Left renal pelvis (tissue), 4 donors: Measurements from ENCODE around the gene LEMD1. TPM values are rescaled to one million over a fixed set of nuclear protein-coding genes. Genes with fewer than 3 reads are reported as not detected.

Source experiments
- DNase-seq, 4 donors: peaks; one replicate each; pipeline ENCODE4 v3.0.0-alpha.2; 2013; ENCODE audit warnings: low read depth in 4 of 4, low spot score in 3 of 4
- polyA plus RNA-seq, 4 donors: library from polyadenylated mRNA; unstranded; fragments of 120-200 nt; gene quantifications; one replicate each; pipeline ENCODE4 v1.2.1, GENCODE V29; 2013; ENCODE audit not compliant: insufficient read length in 4 of 4

The LEMD1 gene
- polyA plus RNA-seq, 4 donors = 0.30 to 3.3 (median 2.7) TPM

DNA sequence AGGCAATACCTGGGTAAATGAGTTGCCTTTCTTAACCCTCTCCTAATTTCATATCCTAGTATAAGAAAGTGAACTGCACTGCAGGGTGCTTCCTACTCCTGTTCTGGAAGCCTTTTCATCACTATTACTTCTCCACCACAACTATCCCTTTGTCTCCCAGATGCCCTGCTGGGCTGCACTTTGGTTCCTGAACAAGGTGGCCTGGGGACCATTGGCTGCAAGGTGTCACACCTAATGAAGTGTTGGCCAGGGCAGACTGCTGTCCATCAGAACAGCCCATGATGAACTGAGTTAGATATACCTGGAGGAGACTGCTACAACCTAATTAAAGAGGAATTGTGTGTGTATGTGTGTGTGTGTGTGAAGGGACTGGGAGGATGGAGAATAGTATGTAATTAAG, 63.3 kb downstream of the LEMD1 start:
- DNase-seq = no peak

DNA sequence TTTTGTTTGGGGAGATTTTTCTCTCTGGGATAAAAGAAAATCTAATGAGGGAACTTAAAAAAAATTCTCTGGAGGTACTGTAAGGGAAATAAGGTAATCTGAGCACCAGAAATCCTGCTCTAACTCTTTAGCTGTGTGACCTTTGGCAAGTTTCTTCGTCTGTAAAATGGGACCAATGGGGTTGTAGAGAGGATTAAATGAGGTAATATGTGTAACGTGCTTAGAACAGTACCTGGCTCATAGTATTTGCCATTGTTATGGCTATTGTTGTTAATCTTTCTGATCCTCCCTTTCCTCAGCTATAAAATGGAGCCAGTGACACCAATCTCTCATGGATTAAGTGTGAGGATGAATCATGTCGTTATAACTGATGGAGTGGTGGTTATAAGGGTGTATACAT, 64.3 kb downstream of the LEMD1 start:
- no peak for DNase-seq

DNA sequence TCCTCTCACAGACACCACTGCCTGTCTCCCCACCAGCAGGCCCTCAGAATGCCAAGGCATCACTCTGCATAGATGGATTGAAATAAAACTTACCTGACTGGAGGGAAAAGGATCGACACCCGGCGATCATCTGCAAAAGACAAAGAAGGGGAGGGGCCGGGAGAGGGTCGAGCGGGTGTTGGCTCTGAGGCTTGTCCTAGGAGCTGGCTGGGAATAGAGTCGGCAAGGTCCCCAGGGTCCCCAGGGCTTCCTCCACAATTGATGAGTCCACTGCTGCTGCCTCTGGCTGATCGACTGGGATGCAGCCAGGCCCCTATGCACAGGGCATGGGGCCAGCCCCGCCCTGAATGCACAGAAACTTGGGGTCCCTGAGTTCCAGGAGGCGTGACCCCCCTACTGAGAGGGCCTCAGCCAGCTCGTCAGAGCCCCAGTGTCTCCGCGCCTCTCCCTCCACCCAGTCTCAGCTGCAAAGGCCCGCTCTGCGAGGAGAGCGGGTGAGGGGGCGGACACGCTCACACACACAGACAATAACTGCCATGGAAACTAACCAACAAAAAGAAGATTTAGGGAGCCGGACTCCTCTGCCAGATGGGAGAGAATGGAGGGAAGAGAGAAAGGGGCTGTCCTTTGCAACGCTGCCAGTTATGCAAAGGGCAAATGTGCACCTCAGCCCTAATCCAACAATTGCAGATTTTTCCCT, 65.3 kb downstream of the LEMD1 start, which contains the start of gene KLHDC8A:
KLHDC8A (minus strand) TSS at position 483 of the 700 bp plus-strand sequence. CDS start 13,318 bp downstream, outside the sequence.
- peak in 3 of 4 donors; percentile 45 to 67 (median 59) for DNase-seq

DNA sequence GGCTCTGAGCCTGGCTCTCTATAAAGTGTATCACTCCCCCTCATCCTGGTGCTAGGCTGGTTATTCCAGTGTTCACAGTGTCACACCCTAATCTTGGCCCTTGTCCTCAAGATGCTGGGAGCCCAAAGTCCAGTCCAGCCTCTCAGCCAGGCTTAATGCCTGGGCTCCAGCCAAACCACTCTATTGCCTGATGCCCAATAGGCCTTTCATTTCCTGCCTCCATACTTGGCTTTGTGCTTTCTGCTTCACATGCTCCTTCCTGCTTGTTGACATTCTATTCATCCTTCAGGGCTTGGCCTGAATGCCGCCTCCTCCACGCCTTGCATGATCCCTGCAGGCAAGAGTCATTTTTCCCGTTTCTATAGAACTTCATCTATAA, 66.8 kb downstream of the LEMD1 start:
- DNase-seq = no peak

DNA sequence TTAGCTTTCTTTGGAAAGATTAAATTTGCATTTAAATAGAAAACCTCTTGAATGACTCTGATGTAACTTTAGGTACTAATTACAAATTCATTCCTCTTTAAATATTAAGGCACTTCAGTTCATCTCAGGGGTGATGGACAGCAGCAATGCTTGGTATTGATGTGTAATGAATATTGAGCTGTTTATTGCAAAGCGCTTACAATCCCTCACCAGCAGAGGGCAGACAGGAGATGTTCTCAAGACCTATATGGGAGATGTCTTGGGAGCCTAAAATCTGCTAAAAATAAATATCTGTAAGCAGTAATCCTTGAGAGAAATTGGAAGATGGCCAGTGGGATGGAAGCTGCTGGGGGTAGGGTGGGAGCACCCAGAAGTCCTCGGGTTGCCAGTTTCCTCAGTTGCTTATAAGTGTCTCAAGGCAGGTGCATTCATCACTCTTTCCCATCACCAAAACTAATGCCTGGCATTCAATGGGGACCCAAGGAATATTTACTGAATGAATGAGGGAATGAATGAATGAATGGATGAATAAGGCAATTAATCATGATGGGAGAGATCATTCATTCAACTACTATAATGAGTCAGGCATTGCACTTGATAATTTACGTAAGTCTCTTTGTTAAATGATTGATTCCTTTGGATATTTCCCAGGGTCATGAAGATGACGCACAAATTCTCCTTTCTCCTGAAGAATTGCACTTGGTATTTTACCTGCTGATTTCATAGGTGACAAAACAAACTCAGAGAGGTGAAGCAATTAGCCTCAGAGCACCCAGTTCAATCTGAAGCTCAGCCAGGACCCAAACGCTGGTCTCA, 67.4 kb downstream of the LEMD1 start:
- DNase-seq = no peak

DNA sequence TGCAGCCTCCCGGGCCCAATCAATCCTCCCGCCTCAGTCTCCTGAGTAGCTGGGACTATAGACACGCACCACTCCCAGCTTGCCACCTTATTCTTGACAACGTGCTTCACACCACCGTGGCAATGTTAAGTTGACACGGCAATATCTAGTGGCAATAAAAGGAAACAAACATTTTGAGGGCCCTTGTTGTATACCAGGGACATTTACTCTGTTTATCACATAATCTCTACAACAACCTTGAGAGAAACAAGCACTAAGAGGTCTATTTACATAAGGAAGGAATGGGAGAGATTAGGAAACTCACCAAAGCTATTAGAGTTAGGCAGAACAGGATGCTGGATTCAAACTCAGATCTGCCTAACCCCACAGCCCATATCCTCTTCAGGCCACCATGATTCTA, 68.2 kb downstream of the LEMD1 start:
- no peak for DNase-seq

DNA sequence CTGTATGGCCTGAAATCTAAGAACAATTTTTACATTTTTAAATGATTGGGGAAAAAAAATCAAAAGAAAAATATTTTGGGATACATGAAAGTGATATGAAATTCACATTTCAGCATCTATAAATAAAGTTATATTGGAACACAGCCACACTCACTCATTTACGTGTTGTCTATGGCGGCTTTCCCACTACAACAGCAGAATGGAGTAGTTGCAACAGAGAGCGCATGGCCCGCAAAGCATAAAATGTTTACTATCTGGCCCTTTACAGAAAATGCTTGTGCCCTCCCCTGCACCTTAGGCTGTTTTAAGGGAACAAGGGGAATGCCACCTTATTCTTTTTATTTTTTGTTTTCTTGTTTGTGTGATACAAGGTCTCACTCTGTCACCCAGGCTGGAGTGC, 68.7 kb downstream of the LEMD1 start:
- no peak for DNase-seq

DNA sequence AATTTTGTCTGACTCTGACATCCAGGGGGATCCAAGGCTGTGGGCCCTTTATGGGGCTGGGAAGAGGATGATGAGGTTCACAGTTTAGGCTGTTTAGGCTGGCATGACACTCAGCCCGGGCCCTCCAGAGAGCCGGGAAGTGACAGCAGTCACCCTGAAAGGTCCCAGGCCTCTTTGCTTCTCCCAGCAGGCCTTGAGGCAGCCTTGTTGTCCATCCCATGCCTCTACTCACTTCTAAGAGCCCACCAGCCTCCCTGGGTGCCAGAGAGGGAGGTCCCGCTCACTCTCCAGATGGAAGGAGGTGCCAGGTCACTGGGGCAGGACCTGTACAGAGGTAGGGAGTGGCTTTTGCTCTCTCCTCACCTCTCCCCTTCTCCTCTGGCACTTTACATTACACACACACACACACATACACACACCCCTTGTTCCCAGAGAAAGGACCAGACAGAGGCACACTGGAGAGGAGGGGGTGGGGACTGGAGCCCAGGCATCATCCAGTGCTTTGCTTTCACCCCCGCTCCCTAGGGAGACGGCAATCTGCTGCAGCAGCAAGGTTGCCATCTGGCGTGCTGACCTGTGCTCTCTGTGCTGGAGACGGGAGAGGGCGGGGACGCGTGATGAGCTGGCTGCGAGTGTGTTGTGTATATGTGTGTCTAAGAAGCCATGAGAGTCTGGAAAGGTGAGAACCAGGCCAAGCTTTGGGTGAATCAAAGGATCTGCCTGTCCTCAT, 69.7 kb downstream of the LEMD1 start:
- no peak for DNase-seq

DNA sequence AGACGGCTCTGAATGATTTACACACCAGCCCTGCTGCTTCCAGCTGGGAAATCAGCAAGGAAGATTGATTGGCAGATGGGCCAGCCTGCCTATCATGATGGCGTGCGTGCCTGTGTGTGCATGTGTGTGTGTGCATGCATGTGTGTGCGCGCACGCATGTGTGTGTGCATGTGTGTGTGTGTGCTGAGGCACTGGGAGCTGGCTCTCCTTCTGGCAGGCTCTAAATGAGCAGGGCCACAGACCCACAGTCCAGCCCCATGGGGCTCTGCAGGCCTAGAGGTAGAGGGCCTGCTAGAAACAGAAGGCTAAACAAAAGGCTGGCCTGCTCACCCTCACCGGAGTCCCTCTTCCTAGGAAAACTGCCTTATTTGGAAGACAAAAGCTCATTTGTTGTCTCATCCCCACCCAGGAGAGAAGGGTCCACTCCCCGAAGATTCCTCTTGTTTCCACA, 71.1 kb downstream of the LEMD1 start:
- no peak for DNase-seq

DNA sequence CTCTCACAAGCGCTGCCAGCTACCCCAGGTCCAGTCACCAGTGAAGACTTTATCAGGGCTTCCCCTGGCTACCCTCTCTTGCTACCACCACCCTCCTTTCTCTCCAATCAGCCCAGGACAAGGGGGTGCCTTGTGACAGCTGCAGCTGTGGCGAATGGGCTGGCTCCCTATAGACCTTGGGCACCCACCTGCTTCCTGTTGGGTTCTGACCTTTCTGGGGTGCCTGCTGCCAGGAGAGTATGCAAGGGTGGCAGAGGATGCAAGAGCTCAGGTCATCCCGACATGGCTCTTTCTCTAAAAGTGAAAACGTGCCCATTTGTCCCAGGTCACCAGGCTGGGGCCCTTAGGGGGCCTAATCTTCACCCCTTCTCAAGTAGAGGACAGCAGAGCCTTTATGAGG, 71.7 kb downstream of the LEMD1 start:
- no peak for DNase-seq

DNA sequence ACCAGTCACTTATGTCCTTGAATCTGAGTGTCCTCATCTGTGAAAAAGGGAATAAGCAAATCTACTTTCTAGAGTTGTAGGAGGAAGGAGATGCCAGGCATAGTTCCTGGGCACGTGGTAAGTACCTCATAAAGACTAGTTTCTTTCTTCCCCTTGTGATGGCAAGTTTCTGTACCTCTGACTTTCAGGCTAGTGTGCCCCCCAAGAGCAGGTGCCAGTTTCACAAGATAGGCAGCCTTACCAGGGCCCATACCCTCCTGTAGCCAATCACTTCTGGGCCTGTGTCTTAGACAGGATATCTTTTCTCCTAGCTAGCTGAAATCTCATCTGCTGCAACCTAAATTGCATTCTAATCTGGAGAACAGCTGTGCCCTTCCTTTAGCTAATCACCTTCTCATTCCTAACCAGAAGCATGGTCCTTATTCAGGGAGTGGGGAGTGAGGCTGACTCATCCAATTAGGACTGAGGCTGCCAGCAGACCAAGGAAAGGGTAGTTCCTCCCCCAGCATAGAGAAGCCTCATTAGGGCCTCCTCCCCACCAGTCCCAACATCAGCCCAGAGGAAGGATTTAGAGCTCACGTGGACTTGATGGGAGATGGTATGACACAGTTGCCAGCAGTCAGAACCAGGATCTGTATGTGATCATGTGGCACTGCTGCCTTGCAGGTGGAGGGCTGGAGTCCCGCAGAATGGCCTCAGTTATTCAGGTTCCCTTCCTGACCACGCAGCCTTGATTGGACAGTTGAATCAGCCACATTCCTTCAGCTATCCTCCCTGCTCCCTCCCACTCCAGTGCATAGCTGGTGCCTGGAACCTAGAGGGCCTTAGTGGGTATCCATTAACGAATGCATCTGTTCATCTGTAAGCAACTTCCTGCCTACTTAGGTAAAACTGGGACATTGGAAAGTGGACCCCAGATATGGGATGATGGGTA, 73.0 kb downstream of the LEMD1 start:
- DNase-seq = no peak

DNA sequence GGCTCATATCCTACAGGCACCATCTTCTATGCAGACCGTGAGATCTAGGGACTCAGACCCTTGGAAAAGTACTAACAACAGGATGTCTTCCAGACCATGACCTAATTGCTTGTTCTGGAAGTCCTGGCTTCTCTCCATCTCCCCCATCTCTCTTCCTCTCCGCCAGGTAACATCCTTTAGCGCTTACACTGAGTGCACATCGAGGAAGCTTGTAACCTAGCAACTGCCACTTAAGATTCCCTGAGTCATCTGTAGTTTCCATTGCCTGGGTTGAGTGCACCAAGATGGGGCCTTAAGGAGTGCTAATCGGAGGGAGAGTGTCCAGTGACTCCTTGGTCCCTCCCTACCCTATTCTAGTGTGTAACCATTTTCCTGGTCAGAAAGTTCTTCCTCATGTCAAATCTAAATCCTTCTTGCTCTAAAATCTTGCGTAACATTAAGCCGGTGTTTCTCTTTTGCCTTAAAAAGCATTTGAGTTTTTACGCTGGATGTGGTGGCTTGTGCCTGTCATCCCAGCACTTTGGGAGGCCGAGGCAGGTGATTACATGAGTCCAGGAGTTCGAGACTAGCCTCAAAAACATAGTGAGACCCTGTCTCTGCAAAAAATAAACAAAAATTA, 74.8 kb downstream of the LEMD1 start:
- no peak for DNase-seq

DNA sequence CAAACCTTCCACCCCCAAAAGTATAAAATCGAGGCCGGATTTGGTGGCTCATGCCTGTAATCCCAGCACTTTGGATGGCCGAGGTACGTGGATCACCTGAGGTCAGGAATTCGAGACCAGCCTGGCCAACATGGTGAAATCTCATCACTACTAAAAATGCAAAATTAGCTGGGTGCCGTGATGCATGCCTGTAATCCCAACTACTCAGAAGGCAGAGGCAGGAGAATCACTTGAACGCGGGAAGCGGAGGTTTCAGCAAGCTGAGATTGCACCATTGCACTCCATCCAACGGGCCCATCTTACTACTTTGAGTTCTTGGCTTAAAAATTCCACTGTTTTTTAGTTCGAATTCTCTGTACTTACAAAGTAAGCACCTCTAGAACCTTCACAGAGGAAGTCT, 76.1 kb downstream of the LEMD1 start:
- DNase-seq = no peak

DNA sequence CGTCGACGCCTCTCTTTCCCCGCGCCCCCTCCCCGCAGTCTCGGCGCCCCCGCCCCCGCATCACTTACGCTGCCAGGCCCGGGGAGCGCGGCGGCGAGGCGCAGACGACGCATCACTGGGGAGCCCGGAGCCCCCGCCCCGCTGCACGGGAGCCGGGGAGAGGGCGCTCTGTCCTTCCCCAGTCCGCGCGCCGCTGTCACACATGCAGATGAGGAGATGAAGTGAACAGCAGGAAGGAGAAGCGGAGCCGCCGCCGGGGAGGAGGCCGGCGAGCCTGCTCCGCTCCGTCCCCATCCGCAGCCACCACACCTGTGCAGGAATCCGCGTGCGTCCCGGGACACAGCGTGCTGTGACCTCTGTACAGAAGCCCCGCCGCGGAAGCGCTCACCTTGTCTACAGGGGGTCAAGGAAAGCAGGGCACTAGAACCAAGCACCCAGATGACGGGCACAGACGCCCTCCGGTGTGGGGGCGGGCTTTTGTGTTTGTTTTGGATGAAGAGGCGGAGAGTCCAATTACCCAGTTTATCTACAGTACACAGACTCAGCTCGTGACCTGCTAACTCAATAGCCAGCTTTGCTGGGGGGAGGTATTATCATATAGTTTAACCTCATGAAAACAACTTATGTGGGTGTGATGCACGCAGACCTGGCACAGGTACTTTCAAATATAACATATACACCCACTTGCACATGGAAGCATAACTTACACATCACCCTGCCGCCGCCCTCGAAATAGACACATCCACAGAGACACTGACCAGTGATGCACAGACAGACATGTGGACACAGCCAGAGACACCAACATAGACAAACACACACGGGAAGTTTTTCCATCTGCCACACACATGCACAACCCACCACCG, 77.6 kb downstream of the LEMD1 start:
- no peak for DNase-seq

DNA sequence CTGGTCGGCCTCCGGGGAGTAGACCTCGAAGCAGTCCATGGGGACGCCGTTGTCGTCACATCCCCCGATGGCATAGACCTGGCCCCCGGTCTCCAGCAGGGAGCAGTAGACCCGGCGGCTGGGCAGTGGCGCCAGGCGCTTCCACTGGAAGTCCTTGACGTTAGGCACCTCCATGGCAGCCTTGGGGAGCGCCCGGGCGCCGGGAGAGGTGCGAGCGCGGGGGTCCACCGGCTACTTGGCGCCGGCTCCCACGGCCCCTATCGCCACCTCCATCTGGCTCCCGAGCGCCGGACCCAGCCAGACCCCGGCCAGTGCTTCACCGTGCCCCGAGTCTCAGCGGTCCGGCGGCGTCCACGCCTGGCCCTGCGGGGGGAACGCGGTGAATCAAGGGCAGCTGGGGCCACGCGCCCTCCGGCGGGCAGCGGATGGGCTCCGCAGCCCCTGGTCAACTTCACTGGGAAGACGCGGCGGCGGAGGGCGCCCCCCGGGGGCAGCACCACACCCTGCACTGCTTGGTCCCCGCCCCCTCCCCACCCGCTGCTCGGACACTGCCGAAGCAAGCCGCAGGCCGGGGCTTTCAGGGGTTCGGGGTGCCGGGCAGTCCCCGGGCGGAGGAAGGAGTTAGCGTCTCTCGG, 78.3 kb downstream of the LEMD1 start:
- no peak for DNase-seq

DNA sequence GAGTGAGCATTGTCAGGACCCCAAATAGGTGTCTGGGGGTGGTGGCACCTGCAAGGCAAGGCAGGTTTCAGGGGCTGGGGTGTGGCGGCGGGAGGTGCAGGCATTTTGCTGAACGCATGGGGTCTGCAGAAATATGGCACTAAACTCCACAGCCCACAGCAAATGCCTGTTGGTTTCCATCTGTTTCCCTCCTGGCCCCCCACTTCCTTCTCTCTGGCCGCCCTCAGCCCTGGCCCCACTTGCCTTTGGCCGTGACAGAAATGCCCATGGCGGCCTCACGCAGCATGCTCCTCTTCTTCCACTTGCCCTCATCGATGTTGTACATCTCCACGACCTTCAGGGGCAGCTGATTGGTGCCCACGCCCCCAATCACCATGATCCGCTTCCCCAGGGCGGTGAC, 78.9 kb downstream of the LEMD1 start:
- no peak for DNase-seq

DNA sequence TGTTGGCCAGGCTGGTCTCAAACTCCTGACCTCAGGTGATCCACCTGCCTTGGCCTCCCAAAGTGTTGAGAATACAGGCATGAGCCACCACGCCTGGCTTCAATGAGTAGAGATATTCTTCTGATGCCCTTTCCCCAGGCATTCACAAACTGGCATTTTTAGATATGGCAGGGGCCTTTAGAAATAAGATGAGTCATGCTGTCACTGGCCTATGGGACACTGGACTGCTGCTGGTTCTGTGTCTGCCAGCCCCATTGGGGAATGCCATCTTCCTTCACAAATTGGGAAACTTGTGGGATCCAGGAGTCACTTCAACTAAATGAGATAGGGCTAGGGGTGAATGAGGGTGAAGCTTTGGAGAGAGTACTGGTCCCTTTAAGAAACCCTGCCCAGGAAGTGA, 81.2 kb downstream of the LEMD1 start:
- DNase-seq = no peak

DNA sequence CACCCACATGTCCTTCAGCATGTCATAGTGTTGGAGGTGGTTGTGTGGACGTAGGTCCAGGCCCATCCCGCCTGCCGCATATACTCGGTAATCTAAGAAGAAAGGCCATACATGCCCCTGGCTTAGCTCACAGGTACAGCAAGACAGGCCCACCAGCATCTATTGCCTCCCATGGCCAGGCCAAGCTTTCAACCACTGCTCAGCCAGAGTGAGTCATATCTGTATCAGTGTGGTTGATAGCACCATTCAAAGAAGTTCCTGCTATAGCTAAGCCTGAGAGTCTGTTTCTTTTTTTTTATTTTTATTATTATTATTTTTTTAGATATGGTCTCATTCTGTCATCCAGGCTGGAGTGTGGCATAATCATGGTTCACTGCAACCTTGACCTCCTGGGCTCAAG, 82.1 kb downstream of the LEMD1 start:
- no peak for DNase-seq
